Forelimb muscle (tissue), 1 donor: ENCODE results near the gene NTM. TPM values are rescaled to one million over a fixed set of nuclear protein-coding genes. Genes with fewer than 3 reads are reported as not detected.

Experiments
- DNase-seq: peaks from one replicate; pipeline ENCODE4 v3.0.0-alpha.2; 2013; ENCODE audit warnings: low read depth
- polyA plus RNA-seq: library from polyadenylated mRNA; unstranded; fragments of 120-200 nt; gene quantifications from one replicate; pipeline ENCODE4 v1.2.1, GENCODE V29; 2013; ENCODE audit not compliant: insufficient read length

NTM gene
- polyA plus RNA-seq, 1 donor, result 15.0 TPM

- no peak for DNase-seq
Observed at GRCh38 chr11:131687291-131688047, 317.1 kb downstream of the NTM start.

- DNase-seq, result no peak
Observed at GRCh38 chr11:131688048-131688693, 317.8 kb downstream of the NTM start.

- DNase-seq, result no peak
Observed at GRCh38 chr11:131689049-131689925, 318.9 kb downstream of the NTM start.

- no peak for DNase-seq
Observed at GRCh38 chr11:131690362-131690761, 319.9 kb downstream of the NTM start.

GRCh38 chr11:131690776-131691175 lies 320.4 kb downstream of the NTM start:
- no peak for DNase-seq

GRCh38 chr11:131691181-131692041 lies 321.0 kb downstream of the NTM start:
- DNase-seq, result no peak

- no peak for DNase-seq
Observed at GRCh38 chr11:131692151-131692550, 321.7 kb downstream of the NTM start.

- DNase-seq, result no peak
Observed at GRCh38 chr11:131692961-131693360, 322.5 kb downstream of the NTM start.

- no peak for DNase-seq
Observed at GRCh38 chr11:131693756-131694155, 323.3 kb downstream of the NTM start.

GRCh38 chr11:131694526-131695424 lies 324.4 kb downstream of the NTM start:
- DNase-seq, result no peak

GRCh38 chr11:131695889-131696429 lies 325.5 kb downstream of the NTM start:
- no peak for DNase-seq

- no peak for DNase-seq
Observed at GRCh38 chr11:131696690-131697089, 326.3 kb downstream of the NTM start.

- DNase-seq, result no peak
Observed at GRCh38 chr11:131703311-131703710, 332.9 kb downstream of the NTM start.

GRCh38 chr11:131704682-131705081 lies 334.3 kb downstream of the NTM start:
- no peak for DNase-seq

GRCh38 chr11:131710511-131710910 lies 340.1 kb downstream of the NTM start:
- no peak for DNase-seq

- no peak for DNase-seq
Observed at GRCh38 chr11:131712897-131713296, 342.5 kb downstream of the NTM start.

- no peak for DNase-seq
Observed at GRCh38 chr11:131713529-131714134, 343.2 kb downstream of the NTM start.

- no peak for DNase-seq
Observed at GRCh38 chr11:131717616-131718015, 347.2 kb downstream of the NTM start.

- DNase-seq, result no peak
Observed at GRCh38 chr11:131723088-131723487, 352.7 kb downstream of the NTM start.
